WTC11 (cell line): ENCODE measurements around the gene BPI. TPM values are rescaled to one million over a fixed set of nuclear protein-coding genes. Genes with fewer than 3 reads are reported as not detected.
"Not testable (repeated sequence)": the region's sequence is repeated elsewhere in the genome, so short reads cannot be mapped to it uniquely, and the experiment has no call there.

Experiments
- ATAC-seq: fragments of 200-7000 bp; cut with Tn5 transposase; 2 replicates; pipeline ENCODE4 v1.10.0; 2021; ENCODE audit warnings: mild to moderate bottlenecking, moderate library complexity
- CTCF ChIA-PET: fragments of 300-600 bp; sonication (Branson Sonifier 250); formaldehyde crosslinking; loops from one replicate; lab custom pipeline; 2021; ENCODE audit warnings: antibody characterized with exemption; lab: Charles Lee
- POLR2A ChIA-PET: fragments of 350-600 bp; sonication (Branson Sonifier 250); formaldehyde crosslinking; loops from one replicate; lab custom pipeline; 2021; ENCODE audit warnings: antibody characterized with exemption; lab: Charles Lee
- DNase-seq: peaks from one replicate; pipeline ENCODE4 v3.0.0; 2021; ENCODE audit warnings: low spot score
- H3K27ac Mint-ChIP-seq: 2 replicates; pipeline ENCODE4 v1.8.0; 2021; ENCODE audit warnings: mixed read lengths
- H3K27me3 Mint-ChIP-seq: 2 replicates; pipeline ENCODE4 v1.8.0; 2021; ENCODE audit warnings: low read depth, mild to moderate bottlenecking, moderate library complexity, mixed read lengths
- H3K36me3 Mint-ChIP-seq: 2 replicates; pipeline ENCODE4 v1.8.0; 2021; ENCODE audit warnings: mixed read lengths
- H3K4me1 Mint-ChIP-seq: 2 replicates; pipeline ENCODE4 v1.8.0; 2022; ENCODE audit warnings: mixed read lengths
- H3K4me3 Mint-ChIP-seq: 2 replicates; pipeline ENCODE4 v1.8.0; 2021; ENCODE audit warnings: mild to moderate bottlenecking, moderate library complexity, mixed read lengths
- H3K9me3 Mint-ChIP-seq: 2 replicates; pipeline ENCODE4 v1.8.0; 2021; ENCODE audit warnings: mixed read lengths
- CREM ChIP-seq: sonication (generic); formaldehyde crosslinking; IDR thresholded peaks from 2 replicates; pipeline ENCODE4 v1.8.1; 2022; ENCODE audit warnings: mild to moderate bottlenecking, missing genetic modification reagents, moderate library complexity
- E2F5 ChIP-seq: sonication (generic); formaldehyde crosslinking; IDR thresholded peaks from 2 replicates; pipeline ENCODE4 v1.8.1; 2022; ENCODE audit warnings: mild to moderate bottlenecking, moderate library complexity, missing genetic modification reagents
- EMX1 ChIP-seq: fragments of 250-450 bp; sonication (Bioruptor Pico); IDR thresholded peaks from 2 replicates; pipeline ENCODE4 v1.8.0; 2021; ENCODE audit warnings: mild to moderate bottlenecking
- HMGXB4 ChIP-seq: sonication (generic); formaldehyde crosslinking; IDR thresholded peaks from 2 replicates; pipeline ENCODE4 v1.8.1; 2023; ENCODE audit warnings: mild to moderate bottlenecking, moderate library complexity, missing genetic modification reagents
- NFE2L1 ChIP-seq: sonication (generic); formaldehyde crosslinking; IDR thresholded peaks from 2 replicates; pipeline ENCODE4 v1.8.1; 2023; ENCODE audit warnings: missing genetic modification reagents
- USF1 ChIP-seq: sonication (generic); formaldehyde crosslinking; IDR thresholded peaks from 2 replicates; pipeline ENCODE4 v1.8.0; 2022; ENCODE audit warnings: mild to moderate bottlenecking, missing genetic modification reagents
- ZMAT4 ChIP-seq: fragments of 250-450 bp; sonication (Bioruptor Pico); IDR thresholded peaks from 2 replicates; pipeline ENCODE4 v1.9.0; 2021; ENCODE audit warnings: mild to moderate bottlenecking
- ZNF281 ChIP-seq: sonication (generic); formaldehyde crosslinking; IDR thresholded peaks from 2 replicates; pipeline ENCODE4 v1.8.0; 2023; ENCODE audit warnings: mild to moderate bottlenecking, missing genetic modification reagents
- ZNF317 ChIP-seq: sonication (generic); formaldehyde crosslinking; IDR thresholded peaks from 2 replicates; pipeline ENCODE4 v1.8.1; 2023; ENCODE audit warnings: low read depth, mild to moderate bottlenecking, moderate library complexity, missing genetic modification reagents, borderline replicate concordance
- ZNF512 ChIP-seq: sonication (generic); formaldehyde crosslinking; IDR thresholded peaks from 2 replicates; pipeline ENCODE4 v1.8.1; 2022; ENCODE audit warnings: missing genetic modification reagents, borderline replicate concordance
- total RNA-seq: library from RNA; stranded (reverse); gene quantifications from 3 replicates; pipeline ENCODE4 v1.2.3, GENCODE V29; 2021

Gene BPI
- total RNA-seq, 1 experiment from 2014 or later, result not detected

- no peak for TF ChIP-seq ZNF281 (CRISPR knock-in tag)
- TF ChIP-seq NFE2L1 (CRISPR knock-in tag), result no peak
Observed at GRCh38 chr20:38338849-38339520, 35.0 kb downstream of the BPI start (continued).

- not testable (repeated sequence) for H3K9me3 Mint-ChIP-seq, H3K27ac Mint-ChIP-seq, DNase-seq, ATAC-seq, H3K36me3 Mint-ChIP-seq, H3K27me3 Mint-ChIP-seq, H3K4me3 Mint-ChIP-seq
- peaks cover 54% of the 10 kb centered on the region for H3K4me1 Mint-ChIP-seq
- ChIA-PET CTCF (interaction anchor here (0.8 to 8.0 kb wide), 15 partner anchors 15 to 266 kb away, joined by 3 to 329 read pairs (median 9); partner anchors contain the start of genes RALGAPB and SNHG17), POLR2A (interaction anchor here (0.8 to 1.8 kb wide), 2 partner anchors 17 to 69 kb away, joined by 3 to 5 read pairs; no protein-coding TSS in a partner anchor)
Observed at GRCh38 chr20:38339521-38339896, 35.6 kb downstream of the BPI start.

GRCh38 chr20:38339997-38340396, 36.0 kb downstream of the BPI start:
- Mint-ChIP-seq H3K9me3 (peaks cover 6% of the 10 kb centered on the region), H3K27ac (no peak overlapping the region), H3K36me3 (peaks cover 6% of the 10 kb centered on the region)
- ATAC-seq, result no peak
- TF ChIP-seq EMX1 (CRISPR knock-in tag) (no peak), USF1 (no peak), HMGXB4 (no peak), ZNF317 (no peak), ZMAT4 (no peak), ZNF281 (CRISPR knock-in tag) (no peak), CREM (CRISPR knock-in tag) (no peak), E2F5 (CRISPR knock-in tag) (no peak), ZNF512 (CRISPR knock-in tag) (no peak)
- TF ChIP-seq, all 79 proteins: peak for 0
- DNase-seq, result no peak
- POLR2A ChIA-PET, result interaction anchor here (1.8 kb wide), 1 partner anchor 69 kb away, joined by 5 read pairs; no protein-coding TSS in a partner anchor
- H3K4me3 Mint-ChIP-seq, result no peak overlapping the region
- CTCF ChIA-PET, result interaction anchor here (0.8 to 8.0 kb wide), 10 partner anchors 14 to 267 kb away, joined by 3 to 329 read pairs (median 11); partner anchors contain the start of genes RALGAPB and SNHG17
- H3K27me3 Mint-ChIP-seq, result no peaks in the 10 kb centered on the region; the same call in 1 of the 2 replicates
- H3K4me1 Mint-ChIP-seq, result peaks cover 56% of the 10 kb centered on the region
